Transverse colon (tissue), 4 donors: ENCODE results near the gene LHFPL3. TPM values are rescaled to one million over a fixed set of nuclear protein-coding genes. Genes with fewer than 3 reads are reported as not detected.

Source experiments
- DNase-seq: peaks from one replicate; pipeline ENCODE4 v3.0.0-alpha.2; 2019
- H3K27ac ChIP-seq, 4 donors: fragments of 200-600 bp; sonication (generic); 2 replicates each; pipeline ENCODE4 v1.5.1; 2016 to 2018; ENCODE audit warnings: inconsistent platforms in 4 of 4
- H3K27me3 ChIP-seq: fragments of 200-600 bp; sonication (generic); 2 replicates; pipeline ENCODE4 v1.5.1; 2017; ENCODE audit warnings: inconsistent platforms
- H3K36me3 ChIP-seq, 4 donors: fragments of 200-600 bp; sonication (generic); 2 replicates each; pipeline ENCODE4 v1.5.1; 2017 to 2019; ENCODE audit warnings: inconsistent platforms in 4 of 4
- H3K4me1 ChIP-seq, 4 donors: fragments of 200-600 bp; sonication (generic); 2 replicates each; pipeline ENCODE4 v1.5.1; 2017 to 2020; ENCODE audit warnings: inconsistent platforms in 4 of 4
- H3K4me3 ChIP-seq, 4 donors: fragments of 200-600 bp; sonication (generic); 1 replicate in 1 of 4; 2 replicates in 3 of 4; pipeline versions ENCODE4 v1.5.1 to v1.6.1; 2017 to 2019; ENCODE audit warnings: inconsistent platforms in 4 of 4
- H3K9me3 ChIP-seq, 2 donors: fragments of 200-600 bp; sonication (generic); 2 replicates each; pipeline ENCODE4 v1.5.1; 2017 to 2019; ENCODE audit warnings: inconsistent platforms in 2 of 2
- EP300 ChIP-seq: sonication (generic); formaldehyde crosslinking; IDR thresholded peaks from one replicate; pipeline ENCODE4 v1.6.1; 2017; ENCODE audit warnings: antibody characterized with exemption, low read depth
- POLR2A ChIP-seq: fragments of 450-650 bp; IDR thresholded peaks from one replicate; pipeline ENCODE4 v1.6.1; 2016; ENCODE audit warnings: antibody characterized with exemption, mild to moderate bottlenecking, moderate library complexity
- POLR2AphosphoS5 ChIP-seq, 3 donors: sonication (generic); formaldehyde crosslinking; IDR thresholded peaks; one replicate each; pipeline ENCODE4 v1.6.1; 2016; ENCODE audit warnings: antibody characterized with exemption in 3 of 3
- WGBS, 2 donors: methylation state at CpG; one replicate each; pipeline ENCODE4 v1.1.5; 2018; ENCODE audit warnings: low coverage in 1 of 2; 5-methylcytosine and 5-hydroxymethylcytosine counted together
- in situ Hi-C, 4 donors: fragments of 200-750 bp; cut with MboI; loops; one replicate each; pipeline versions ENCODE4 v1.15.0 to v1.15.1; 2017; ENCODE audit warnings: low sequenced_read_pairs in 3 of 4, low pct_ligation_motif_present in 1 of 4, low pct_unique_long_range_greater_than_20kb in 1 of 4
- intact Hi-C: fragments of 100-400 bp; cut with DNase I; formaldehyde crosslinking; loops from one replicate; pipeline ENCODE4 v1.15.1; 2023; ENCODE audit warnings: low total_unique reads
- total RNA-seq, 4 donors: library from RNA; depleted of rRNA; stranded (reverse); fragments of >200 nt; gene quantifications; one replicate each; pipeline ENCODE4 v1.1.0, GENCODE V29; 2016
- TF ChIP-seq, protein P1 (sequence below), 5 experiments: fragments of 200-600 bp in 3 of 5; fragments of 450-650 bp in 2 of 5; sonication (generic) in 3 of 5; IDR thresholded peaks; 1 replicate in 2 of 5; 2 replicates in 3 of 5; pipeline ENCODE4 v1.5.1; 2016 to 2017; ENCODE audit warnings: antibody characterized with exemption in 5 of 5, inconsistent platforms in 3 of 5, mild to moderate bottlenecking in 2 of 5, moderate library complexity in 1 of 5

Gene LHFPL3
- total RNA-seq, 4 donors from 2014 or later = 0.27 to 0.80 (median 0.32) TPM; not detected in 1

GRCh38 chr7:104857458-104858425 lies 529.3 kb downstream of the LHFPL3 start:
- no peaks in the 10 kb centered on the region for H3K27me3 ChIP-seq
- no peaks in the 10 kb centered on the region for H3K36me3 ChIP-seq
- WGBS, 2 donors = 60 to 62% methylated on average over 4 to 5 of the region's 5 CpGs
- DNase-seq = no peak
- H3K4me3 ChIP-seq = no peak overlapping the region
- H3K4me1 ChIP-seq = no peaks in the 10 kb centered on the region
- intact Hi-C loops = no loop called here
- no peak for TF ChIP-seq POLR2AphosphoS5 (IDR thresholded peaks at IDR 0.05)
- TF ChIP-seq EP300 = no peak
- TF ChIP-seq, protein P1, sequence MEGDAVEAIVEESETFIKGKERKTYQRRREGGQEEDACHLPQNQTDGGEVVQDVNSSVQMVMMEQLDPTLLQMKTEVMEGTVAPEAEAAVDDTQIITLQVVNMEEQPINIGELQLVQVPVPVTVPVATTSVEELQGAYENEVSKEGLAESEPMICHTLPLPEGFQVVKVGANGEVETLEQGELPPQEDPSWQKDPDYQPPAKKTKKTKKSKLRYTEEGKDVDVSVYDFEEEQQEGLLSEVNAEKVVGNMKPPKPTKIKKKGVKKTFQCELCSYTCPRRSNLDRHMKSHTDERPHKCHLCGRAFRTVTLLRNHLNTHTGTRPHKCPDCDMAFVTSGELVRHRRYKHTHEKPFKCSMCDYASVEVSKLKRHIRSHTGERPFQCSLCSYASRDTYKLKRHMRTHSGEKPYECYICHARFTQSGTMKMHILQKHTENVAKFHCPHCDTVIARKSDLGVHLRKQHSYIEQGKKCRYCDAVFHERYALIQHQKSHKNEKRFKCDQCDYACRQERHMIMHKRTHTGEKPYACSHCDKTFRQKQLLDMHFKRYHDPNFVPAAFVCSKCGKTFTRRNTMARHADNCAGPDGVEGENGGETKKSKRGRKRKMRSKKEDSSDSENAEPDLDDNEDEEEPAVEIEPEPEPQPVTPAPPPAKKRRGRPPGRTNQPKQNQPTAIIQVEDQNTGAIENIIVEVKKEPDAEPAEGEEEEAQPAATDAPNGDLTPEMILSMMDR (IDR thresholded peaks at IDR 0.05) = no peak
- TF ChIP-seq POLR2A = no peak
- in situ Hi-C loops = loop anchor here in 1 of 4 donors (25.0 kb wide), 1 partner anchor 595 kb away; no protein-coding TSS in a partner anchor
- no peaks in the 10 kb centered on the region for H3K9me3 ChIP-seq
- H3K27ac ChIP-seq = no peak overlapping the region

GRCh38 chr7:104859754-104860426 lies 531.5 kb downstream of the LHFPL3 start:
- no peak overlapping the region for H3K27ac ChIP-seq
- no peak for DNase-seq
- H3K9me3 ChIP-seq = no peaks in the 10 kb centered on the region
- in situ Hi-C loops = loop anchor here in 1 of 4 donors (25.0 kb wide), 1 partner anchor 598 kb away; no protein-coding TSS in a partner anchor
- intact Hi-C loops = no loop called here
- H3K36me3 ChIP-seq = no peaks in the 10 kb centered on the region
- WGBS, 2 donors = 62 to 91% methylated on average over 3 to 4 of the region's 4 CpGs
- H3K4me3 ChIP-seq = no peak overlapping the region
- no peaks in the 10 kb centered on the region for H3K4me1 ChIP-seq
- TF ChIP-seq POLR2AphosphoS5 (IDR thresholded peaks at IDR 0.05) (no peak), EP300 (no peak), POLR2A (no peak)
- TF ChIP-seq, protein P1 (IDR thresholded peaks at IDR 0.05) = no peak
- no peaks in the 10 kb centered on the region for H3K27me3 ChIP-seq

DNA sequence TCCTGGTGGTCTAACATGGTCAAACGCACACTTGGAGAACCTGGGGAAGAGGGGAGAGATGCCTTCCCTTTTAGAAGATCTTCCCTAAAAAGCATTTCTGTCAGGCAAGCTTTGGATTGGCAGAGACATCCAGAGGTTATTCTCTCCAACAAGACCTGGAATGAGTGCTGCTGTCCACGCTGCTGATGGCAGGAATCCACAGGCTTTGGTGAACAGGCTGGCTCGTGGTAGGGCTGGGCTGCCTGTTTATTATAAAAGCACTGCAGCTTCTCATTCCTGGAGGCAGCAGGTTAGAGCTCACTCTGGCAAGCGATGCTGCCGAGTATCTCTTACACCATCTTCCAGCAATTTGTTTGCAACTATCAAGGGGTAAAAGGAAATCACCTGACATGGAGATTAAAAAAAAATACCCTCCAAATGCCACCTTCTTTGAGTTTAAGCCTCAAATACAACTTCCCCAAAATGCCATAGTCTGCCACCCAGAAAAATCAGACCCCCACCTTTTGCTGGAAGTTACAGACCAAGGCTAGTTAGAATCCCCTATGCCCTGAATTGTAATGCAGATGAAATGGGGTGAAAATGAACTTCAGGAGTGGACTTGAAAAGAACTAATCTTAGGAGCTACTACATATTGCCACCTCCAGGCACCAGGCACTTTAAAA lies 533.5 kb downstream of the LHFPL3 start:
- Histone ChIP-seq H3K4me3 (no peak overlapping the region), H3K4me1 (no peaks in the 10 kb centered on the region), H3K9me3 (no peaks in the 10 kb centered on the region), H3K36me3 (no peaks in the 10 kb centered on the region), H3K27ac (no peak overlapping the region), H3K27me3 (no peaks in the 10 kb centered on the region)
- 20 to 67% methylated on average over 1 to 5 of the region's 5 CpGs for WGBS, 2 donors
- DNase-seq = no peak
- in situ Hi-C loops = loop anchor here in 1 of 4 donors (25.0 kb wide), 1 partner anchor 600 kb away; no protein-coding TSS in a partner anchor
- intact Hi-C loops = no loop called here
- TF ChIP-seq POLR2AphosphoS5 (IDR thresholded peaks at IDR 0.05) (no peak), EP300 (no peak), POLR2A (no peak)
- TF ChIP-seq, protein P1 (IDR thresholded peaks at IDR 0.05) = no peak
